CD14-positive monocyte (primary cell): ENCODE data around the gene MRPL42. TPM values are rescaled to one million over a fixed set of nuclear protein-coding genes. Genes with fewer than 3 reads are reported as not detected.

ENCODE experiments used
- DNase-seq, 3 donors: peaks; one replicate each; pipeline ENCODE4 v3.0.0-alpha.2; 2011 to 2022
- H2AFZ ChIP-seq: 2 replicates; pipeline ENCODE4 v1.6.0; 2012; ENCODE audit warnings: mild to moderate bottlenecking, low read depth, low read length, inconsistent platforms; ENCODE audit not compliant: insufficient read depth, poor library complexity, severe bottlenecking
- H3K27ac ChIP-seq, 2 donors: 1 replicate in 1 of 2; 2 replicates in 1 of 2; pipeline ENCODE4 v1.5.1; 2012 to 2013; ENCODE audit warnings: low read length in 2 of 2, control low read depth in 1 of 2, inconsistent platforms in 1 of 2, low read depth in 1 of 2, mild to moderate bottlenecking in 1 of 2
- H3K27me3 ChIP-seq, 2 donors: one replicate each; pipeline versions ENCODE4 v1.6.0 to v1.6.1; 2011 to 2013; ENCODE audit warnings: low read length in 2 of 2; ENCODE audit not compliant: control insufficient read depth in 2 of 2, insufficient read depth in 2 of 2
- H3K36me3 ChIP-seq, 2 donors: replicated peaks in 1 of 2; 1 replicate in 1 of 2; 2 replicates in 1 of 2; pipeline versions ENCODE4 v1.5.1 to v1.6.1; 2012 to 2013; ENCODE audit warnings: low read length in 2 of 2, control low read depth in 1 of 2, inconsistent platforms in 1 of 2, mild to moderate bottlenecking in 1 of 2; ENCODE audit not compliant: insufficient read depth in 2 of 2, control insufficient read depth in 1 of 2
- H3K4me1 ChIP-seq, 2 donors: 1 replicate in 1 of 2; 2 replicates in 1 of 2; pipeline versions ENCODE4 v1.5.1 to v1.6.1; 2012 to 2013; ENCODE audit warnings: low read length in 2 of 2, control low read depth in 1 of 2, inconsistent platforms in 1 of 2, mild to moderate bottlenecking in 1 of 2, moderate library complexity in 1 of 2; ENCODE audit not compliant: insufficient read depth in 2 of 2, control insufficient read depth in 1 of 2
- H3K4me2 ChIP-seq: replicated peaks from 2 replicates; pipeline ENCODE3; 2012; ENCODE audit warnings: low read length, moderate library complexity, mild to moderate bottlenecking; ENCODE audit not compliant: poor library complexity, severe bottlenecking; ENCODE audit errors: extremely low read depth
- H3K4me3 ChIP-seq, 3 experiments: fragments of 200-600 bp in 1 of 3; sonication (generic) in 1 of 3; replicated peaks in 1 of 3; 1 replicate in 2 of 3; 2 replicates in 1 of 3; pipeline ENCODE4 v1.5.1; 2011 to 2013; ENCODE audit warnings: low read length in 3 of 3, mild to moderate bottlenecking in 3 of 3, control low read depth in 2 of 3, low read depth in 2 of 3, inconsistent platforms in 1 of 3, moderate library complexity in 1 of 3
- H3K79me2 ChIP-seq: 2 replicates; pipeline ENCODE4 v1.6.0; 2012; ENCODE audit warnings: mild to moderate bottlenecking, control low read depth, inconsistent platforms, low read length, moderate library complexity; ENCODE audit not compliant: insufficient read depth
- H3K9ac ChIP-seq: 2 replicates; pipeline ENCODE4 v1.6.0; 2017; ENCODE audit warnings: low read length, mild to moderate bottlenecking; ENCODE audit not compliant: insufficient read depth, poor library complexity, severe bottlenecking
- H3K9me3 ChIP-seq, 2 donors: replicated peaks in 1 of 2; 1 replicate in 1 of 2; 2 replicates in 1 of 2; pipeline versions ENCODE4 v1.5.1 to v1.6.1; 2012 to 2013; ENCODE audit warnings: low read length in 2 of 2, control low read depth in 1 of 2; ENCODE audit not compliant: control insufficient read depth in 1 of 2, insufficient read depth in 1 of 2
- H4K20me1 ChIP-seq: 2 replicates; pipeline ENCODE4 v1.6.0; 2012; ENCODE audit warnings: mild to moderate bottlenecking, low read length, control low read depth, moderate library complexity; ENCODE audit not compliant: insufficient read depth
- H3K27ac Mint-ChIP-seq, 7 donors: one replicate each; pipeline ENCODE4 v1.8.0; 2020; ENCODE audit warnings: mild to moderate bottlenecking in 7 of 7, mixed read lengths in 7 of 7, moderate library complexity in 6 of 7, inconsistent platforms in 2 of 7
- H3K27me3 Mint-ChIP-seq, 3 donors: one replicate each; pipeline ENCODE4 v1.8.0; 2021 to 2022; ENCODE audit warnings: low read depth in 3 of 3, mild to moderate bottlenecking in 3 of 3, mixed read lengths in 3 of 3, moderate library complexity in 3 of 3, inconsistent platforms in 1 of 3
- H3K36me3 Mint-ChIP-seq, 2 donors: one replicate each; pipeline ENCODE4 v1.8.0; 2020; ENCODE audit warnings: mixed read lengths in 2 of 2, inconsistent platforms in 1 of 2, mild to moderate bottlenecking in 1 of 2
- H3K4me1 Mint-ChIP-seq: one replicate; pipeline ENCODE4 v1.8.0; 2020; ENCODE audit warnings: mild to moderate bottlenecking, mixed read lengths
- H3K4me3 Mint-ChIP-seq, 2 donors: one replicate each; pipeline ENCODE4 v1.8.0; 2020; ENCODE audit warnings: mild to moderate bottlenecking in 2 of 2, mixed read lengths in 2 of 2, moderate library complexity in 1 of 2
- H3K9me3 Mint-ChIP-seq, 7 donors: one replicate each; pipeline ENCODE4 v1.8.0; 2020 to 2022; ENCODE audit warnings: mixed read lengths in 7 of 7, mild to moderate bottlenecking in 6 of 7, moderate library complexity in 6 of 7, inconsistent platforms in 2 of 7
- WGBS: methylation state at CpG from one replicate; pipeline ENCODE4 v1.1.5; 2013; ENCODE audit warnings: missing lambda C conversion rate; ENCODE audit not compliant: insufficient coverage; 5-methylcytosine and 5-hydroxymethylcytosine counted together
- intact Hi-C, 2 donors: fragments of 100-400 bp; cut with micrococcal nuclease; formaldehyde crosslinking; loops; one replicate each; pipeline versions ENCODE4 v1.15.0 to v1.15.1; 2023
- polyA plus RNA-seq, 3 donors: library from polyadenylated mRNA; depleted of rRNA in 1 of 3; unstranded in 2 of 3; stranded (reverse) in 1 of 3; fragments of 300-500 nt in 2 of 3; fragments of >200 nt in 1 of 3; fragmentation: Illumina TruSeq in 2 of 3; gene quantifications; 1 replicate in 2 of 3; 2 replicates in 1 of 3; pipeline ENCODE4 v1.2.3, GENCODE V29; 2012 to 2021
- TF ChIP-seq, protein P1 (sequence below): fragments of 200-600 bp; IDR thresholded peaks from one replicate; pipeline ENCODE4 v1.8.0; 2022; ENCODE audit warnings: antibody characterized with exemption, mild to moderate bottlenecking

The MRPL42 gene
- polyA plus RNA-seq, 3 donors: 15.7 to 68.3 (median 62.8) TPM

GRCh38 chr12:93502802-93503623 is 35.7 kb downstream of the MRPL42 start:
- Mint-ChIP-seq H3K4me1 (peaks cover 2% of the 10 kb centered on the region), H3K36me3 (peaks cover 23 to 30% of the 10 kb centered on the region in 2 donors), H3K9me3 (peaks cover 0 to 1% (median 0%) of the 10 kb centered on the region in 7 donors), H3K27ac (no peak overlapping the region), H3K27me3 (no peaks in the 10 kb centered on the region), H3K4me3 (no peak overlapping the region)
- 100% methylated on average over 2 of the region's 11 CpGs for WGBS
- H3K4me2 ChIP-seq: no peak overlapping the region
- H3K9me3 ChIP-seq: no peaks in the 10 kb centered on the region
- no peaks in the 10 kb centered on the region for H3K79me2 ChIP-seq
- H3K4me1 ChIP-seq: no peaks in the 10 kb centered on the region
- peak; percentile 20 to 39 (median 34) for DNase-seq
- no peak overlapping the region for H3K9ac ChIP-seq
- H4K20me1 ChIP-seq: no peaks in the 10 kb centered on the region
- H3K4me3 ChIP-seq: no peak overlapping the region
- H2AFZ ChIP-seq: no peak overlapping the region
- intact Hi-C loops: loop anchor here in 1 of 2 donors (2.0 to 10.0 kb wide), 3 partner anchors 262 to 1032 kb away; no protein-coding TSS in a partner anchor
- H3K27ac ChIP-seq: no peak overlapping the region
- no peaks in the 10 kb centered on the region for H3K27me3 ChIP-seq
- H3K36me3 ChIP-seq: peaks cover 3 to 48% of the 10 kb centered on the region in 2 donors
- TF ChIP-seq, protein P1, sequence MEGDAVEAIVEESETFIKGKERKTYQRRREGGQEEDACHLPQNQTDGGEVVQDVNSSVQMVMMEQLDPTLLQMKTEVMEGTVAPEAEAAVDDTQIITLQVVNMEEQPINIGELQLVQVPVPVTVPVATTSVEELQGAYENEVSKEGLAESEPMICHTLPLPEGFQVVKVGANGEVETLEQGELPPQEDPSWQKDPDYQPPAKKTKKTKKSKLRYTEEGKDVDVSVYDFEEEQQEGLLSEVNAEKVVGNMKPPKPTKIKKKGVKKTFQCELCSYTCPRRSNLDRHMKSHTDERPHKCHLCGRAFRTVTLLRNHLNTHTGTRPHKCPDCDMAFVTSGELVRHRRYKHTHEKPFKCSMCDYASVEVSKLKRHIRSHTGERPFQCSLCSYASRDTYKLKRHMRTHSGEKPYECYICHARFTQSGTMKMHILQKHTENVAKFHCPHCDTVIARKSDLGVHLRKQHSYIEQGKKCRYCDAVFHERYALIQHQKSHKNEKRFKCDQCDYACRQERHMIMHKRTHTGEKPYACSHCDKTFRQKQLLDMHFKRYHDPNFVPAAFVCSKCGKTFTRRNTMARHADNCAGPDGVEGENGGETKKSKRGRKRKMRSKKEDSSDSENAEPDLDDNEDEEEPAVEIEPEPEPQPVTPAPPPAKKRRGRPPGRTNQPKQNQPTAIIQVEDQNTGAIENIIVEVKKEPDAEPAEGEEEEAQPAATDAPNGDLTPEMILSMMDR: peak; percentile 88

DNA sequence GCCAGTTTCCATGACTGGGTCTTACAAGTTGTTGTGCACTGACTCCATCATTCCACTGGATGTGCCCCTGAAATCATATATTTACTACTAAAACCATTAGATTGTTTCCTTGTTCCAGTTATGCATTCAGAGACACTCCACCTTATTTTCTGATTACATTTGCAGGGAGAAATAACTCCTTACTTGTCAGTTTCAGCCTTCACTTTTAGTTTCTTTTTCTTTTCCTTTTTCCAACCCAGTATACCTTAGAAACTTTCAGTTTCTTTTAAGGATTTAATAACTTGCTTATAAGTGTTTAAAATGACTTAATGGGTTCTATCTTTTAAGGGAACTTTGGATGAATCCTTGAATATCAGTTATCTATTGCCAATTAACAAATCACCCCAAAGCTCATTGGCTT is 39.9 kb downstream of the MRPL42 start:
- Mint-ChIP-seq H3K27ac (no peak overlapping the region), H3K9me3 (peaks cover 0 to 1% (median 0%) of the 10 kb centered on the region in 7 donors), H3K36me3 (peaks cover 24 to 31% of the 10 kb centered on the region in 2 donors), H3K27me3 (no peaks in the 10 kb centered on the region), H3K4me3 (no peak overlapping the region), H3K4me1 (peaks cover 2% of the 10 kb centered on the region)
- no peak overlapping the region for H3K9ac ChIP-seq
- peaks cover 0 to 22% of the 10 kb centered on the region in 2 donors for H3K36me3 ChIP-seq
- H3K27ac ChIP-seq: no peak overlapping the region
- no peaks in the 10 kb centered on the region for H4K20me1 ChIP-seq
- H3K4me1 ChIP-seq: no peaks in the 10 kb centered on the region
- no peak for DNase-seq
- intact Hi-C loops: loop anchor here in 1 of 2 donors (10.0 kb wide), 2 partner anchors 258 to 1028 kb away; no protein-coding TSS in a partner anchor
- no peaks in the 10 kb centered on the region for H3K9me3 ChIP-seq
- no peaks in the 10 kb centered on the region for H3K79me2 ChIP-seq
- H2AFZ ChIP-seq: no peak overlapping the region
- no peak overlapping the region for H3K4me3 ChIP-seq
- H3K4me2 ChIP-seq: no peak overlapping the region
- TF ChIP-seq, protein P1: no peak
- no peaks in the 10 kb centered on the region for H3K27me3 ChIP-seq
